T-helper 9 cell (primary cell): ENCODE measurements around the gene ESYT3.
"Not testable (repeated sequence)": the region's sequence is repeated elsewhere in the genome, so short reads cannot be mapped to it uniquely, and the experiment has no call there.

ENCODE experiments used
- DNase-seq: peaks from one replicate; pipeline ENCODE4 v3.0.0-alpha.2; 2020

ESYT3 gene

DNA sequence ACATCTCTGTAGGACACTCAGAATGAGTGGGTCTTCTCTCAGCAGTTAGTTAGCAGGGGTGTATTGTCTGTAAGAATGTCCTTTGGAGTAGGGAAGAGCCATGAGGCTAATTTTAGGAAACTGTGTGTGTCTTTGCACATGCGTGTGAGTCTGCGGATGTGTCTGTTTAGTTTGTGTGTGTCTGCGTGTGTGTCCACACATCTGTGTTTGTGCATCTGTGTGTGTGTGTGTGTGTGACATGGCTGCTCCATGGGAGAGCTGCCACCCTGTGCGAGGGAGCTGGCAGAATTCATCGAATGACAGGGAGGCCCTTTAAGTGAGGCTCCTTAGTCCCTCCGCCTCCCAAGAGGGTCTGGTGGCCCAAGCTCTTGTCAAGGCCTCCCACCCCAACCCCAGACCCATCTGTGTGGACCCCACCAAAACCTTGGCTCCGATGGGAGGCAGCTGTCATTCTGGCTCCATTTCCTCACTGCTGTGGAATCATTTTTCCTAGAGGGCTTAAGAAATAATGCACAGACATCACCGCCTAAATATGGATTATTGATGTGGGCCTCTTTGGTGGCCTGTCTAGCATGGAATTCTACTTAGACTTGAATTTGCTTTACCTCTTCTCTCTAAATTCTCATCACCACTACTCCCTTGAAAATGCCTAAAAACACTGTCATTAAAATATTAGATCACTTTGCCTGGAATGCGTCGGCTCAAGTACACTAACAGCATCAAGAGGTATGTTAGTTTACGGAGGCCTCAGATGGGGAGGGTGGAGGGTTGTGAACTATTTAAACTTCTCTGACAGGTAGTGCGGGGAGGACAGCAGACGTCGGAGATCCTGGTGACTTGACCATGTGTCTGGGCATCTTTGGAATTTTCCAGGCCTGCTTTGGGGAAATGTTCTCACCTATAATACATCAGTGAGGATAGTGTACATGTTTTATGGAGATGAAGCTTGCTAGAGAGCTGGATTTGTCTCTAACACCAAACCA lies 9.4 kb downstream of the ESYT3 start:
- DNase-seq, result no peak

DNA sequence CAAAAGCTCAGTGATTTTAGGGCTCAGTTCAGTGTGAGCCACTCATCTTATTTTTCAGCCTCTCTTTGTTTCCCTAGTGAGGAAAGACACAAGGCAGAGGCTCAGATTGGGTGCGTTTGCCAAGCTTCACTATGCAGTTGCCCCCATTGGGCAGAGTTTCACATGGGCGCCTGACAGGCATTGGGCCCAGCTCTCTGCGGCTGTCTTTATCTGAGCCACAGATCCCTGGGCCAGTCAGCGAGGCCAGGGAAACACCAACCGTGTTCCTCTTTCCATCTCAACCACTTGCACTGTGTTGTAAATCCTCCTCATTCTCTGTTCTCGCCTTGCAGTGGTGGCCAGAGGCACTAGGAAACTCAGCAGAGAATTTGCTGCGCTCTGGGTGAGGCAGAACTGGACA lies 10.8 kb downstream of the ESYT3 start:
- no peak for DNase-seq

DNA sequence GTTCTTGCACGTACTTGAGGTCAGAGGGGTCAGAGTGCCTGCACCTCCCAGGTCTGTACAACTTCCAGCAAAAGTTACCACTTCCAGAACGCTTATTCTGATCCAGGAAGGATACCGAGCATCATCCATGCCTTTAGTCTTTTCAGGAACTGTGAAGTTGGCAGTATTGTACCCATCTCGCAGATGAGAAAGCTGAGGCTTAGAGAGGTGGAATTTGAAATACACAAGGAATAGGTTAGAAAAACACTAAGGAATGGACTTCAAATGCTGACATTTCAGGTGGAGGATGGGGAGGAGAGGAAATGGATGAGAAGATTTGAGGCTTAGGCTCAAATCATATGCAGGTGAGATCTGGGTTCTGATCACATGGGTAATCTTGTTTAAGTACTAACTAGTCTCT lies 11.2 kb downstream of the ESYT3 start:
- DNase-seq, result no peak

DNA sequence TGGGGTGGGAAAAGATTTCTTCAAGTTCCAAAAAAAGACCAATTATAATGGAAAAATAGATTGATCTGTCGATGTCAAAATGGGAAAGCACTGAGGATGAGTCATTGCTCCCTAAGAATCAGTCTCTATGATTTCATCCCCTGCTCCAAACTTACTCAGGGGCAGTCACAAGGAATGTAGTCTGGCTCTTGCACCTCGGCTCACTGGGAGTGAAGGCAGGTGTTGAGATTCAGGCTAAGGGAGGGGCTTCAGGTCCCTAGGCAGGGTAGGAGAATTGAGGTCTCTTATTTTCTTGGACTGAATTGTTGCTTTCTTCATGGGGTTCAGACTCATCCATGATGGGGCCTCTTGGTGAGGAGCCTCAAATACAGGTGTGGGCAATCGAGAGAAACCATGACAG lies 14.2 kb downstream of the ESYT3 start:
- no peak for DNase-seq

DNA sequence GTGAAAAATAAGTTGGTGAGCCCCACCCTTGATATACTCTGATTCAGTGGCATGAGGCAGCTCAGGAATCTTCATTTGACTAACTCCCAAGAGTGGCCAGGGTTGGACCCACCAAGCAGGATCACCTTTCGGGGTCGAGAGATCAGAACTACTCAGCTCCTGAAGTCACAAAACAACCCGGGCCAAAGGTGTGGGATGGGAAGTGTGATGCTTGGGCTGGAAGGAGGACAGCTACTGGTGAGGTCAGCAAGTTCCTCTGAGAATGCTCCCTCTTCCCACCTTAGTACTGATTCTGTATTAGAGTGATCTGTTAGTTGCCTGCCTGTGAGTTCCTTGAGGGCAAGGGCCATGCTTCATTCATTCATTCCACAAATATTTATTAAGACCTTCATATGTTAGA lies 15.1 kb downstream of the ESYT3 start:
- no peak for DNase-seq

DNA sequence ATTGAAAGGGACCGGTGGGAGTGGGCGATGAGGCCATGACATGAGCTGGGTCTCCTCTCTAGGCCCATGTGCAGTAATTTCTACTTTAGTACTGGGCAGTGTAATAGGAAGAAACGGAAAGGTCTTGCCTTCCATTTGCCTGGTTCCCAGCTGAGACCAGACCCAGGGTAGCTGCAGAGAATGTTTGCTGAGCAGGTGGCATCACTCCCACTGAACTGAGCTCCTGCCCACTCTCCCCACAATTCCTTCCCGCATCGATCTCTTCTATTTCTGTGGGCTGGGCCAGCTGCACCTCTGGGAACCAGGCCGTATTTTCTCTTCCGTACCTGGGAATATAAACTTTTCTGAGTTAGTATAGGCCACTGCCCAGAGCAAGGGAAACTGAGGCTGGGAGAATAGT lies 15.8 kb downstream of the ESYT3 start:
- DNase-seq, result no peak

DNA sequence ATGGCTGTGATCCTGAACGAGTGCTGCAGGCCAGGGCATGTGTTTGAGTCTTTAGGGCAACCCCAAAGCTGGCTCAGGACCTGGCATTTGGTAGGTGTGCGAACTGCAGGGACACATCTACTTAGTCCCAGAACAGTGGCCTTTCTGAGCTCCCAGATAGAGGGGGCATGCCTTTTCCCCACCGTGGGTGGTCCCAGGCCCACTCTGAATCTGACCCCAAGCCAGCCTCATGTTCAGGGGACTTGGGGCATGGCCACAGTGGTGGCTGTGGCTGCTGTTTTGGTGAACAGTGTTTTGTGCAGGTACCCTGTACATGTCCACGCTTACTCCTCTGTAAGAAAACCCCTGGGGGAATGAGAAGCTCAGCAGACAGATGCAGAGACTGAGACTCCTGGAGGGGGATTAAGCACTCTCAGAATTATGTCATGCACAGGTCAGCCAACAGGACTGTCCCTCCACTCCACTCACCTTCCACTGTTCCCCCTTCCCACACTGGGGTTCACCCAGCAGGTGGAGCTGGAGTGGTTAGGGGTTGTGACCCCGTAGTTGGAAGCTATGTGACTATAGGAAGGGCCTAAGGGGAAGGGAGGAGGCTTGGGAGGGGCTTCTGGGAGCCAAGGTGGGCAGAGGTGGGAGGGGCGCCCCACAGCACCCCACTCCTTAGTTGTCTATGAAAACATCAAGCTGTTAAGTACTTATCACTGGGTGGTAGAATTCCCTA lies 16.4 kb downstream of the ESYT3 start:
- DNase-seq, result no peak

DNA sequence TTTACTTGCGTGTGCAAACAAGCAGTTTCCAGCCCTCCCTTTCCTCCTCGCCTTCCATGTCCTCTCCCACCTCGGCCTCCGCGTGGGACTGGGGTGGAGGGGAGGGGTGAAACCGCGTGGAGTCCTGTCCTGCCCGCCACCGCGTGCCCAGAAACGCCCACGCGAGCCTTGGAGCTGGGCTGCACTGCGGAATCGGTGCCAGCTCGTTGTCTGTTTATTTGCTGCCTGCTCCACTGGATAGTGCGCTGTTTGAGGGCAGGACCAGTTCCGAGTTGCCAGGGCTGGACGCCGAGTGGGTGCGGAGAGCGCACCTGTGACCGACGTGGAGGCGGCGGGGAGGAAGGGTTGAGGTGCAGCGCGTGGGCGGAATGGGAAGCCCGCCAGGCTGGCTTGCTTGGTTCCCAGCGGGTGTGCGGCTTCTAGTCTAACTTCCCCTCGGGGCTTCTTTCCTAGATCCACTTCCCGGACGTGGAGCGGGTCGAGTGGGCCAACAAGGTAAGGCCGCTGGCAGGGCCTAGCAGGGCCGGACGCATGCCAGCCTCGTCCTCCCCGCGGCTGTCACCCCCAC lies 17.3 kb downstream of the ESYT3 start:
- DNase-seq, result no peak

DNA sequence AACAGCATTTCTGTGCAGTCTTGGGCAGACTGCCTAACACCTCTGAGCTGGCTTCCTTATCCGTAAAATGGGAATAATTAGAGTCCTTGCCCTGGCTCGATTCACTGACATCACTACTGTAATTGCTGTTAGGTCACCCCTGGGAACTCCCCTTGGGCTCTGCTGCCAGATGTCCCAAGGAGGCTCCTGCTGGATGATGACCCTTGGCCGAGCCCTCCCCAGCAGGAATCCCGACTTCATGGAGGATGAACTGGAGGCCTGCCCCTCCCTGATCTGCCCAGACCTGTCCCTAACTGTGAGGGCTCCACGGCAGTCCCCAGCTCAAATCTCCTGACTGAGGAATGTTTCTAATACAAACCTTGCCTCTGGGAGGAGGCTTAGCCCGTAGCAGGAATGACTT lies 18.0 kb downstream of the ESYT3 start:
- no peak for DNase-seq

DNA sequence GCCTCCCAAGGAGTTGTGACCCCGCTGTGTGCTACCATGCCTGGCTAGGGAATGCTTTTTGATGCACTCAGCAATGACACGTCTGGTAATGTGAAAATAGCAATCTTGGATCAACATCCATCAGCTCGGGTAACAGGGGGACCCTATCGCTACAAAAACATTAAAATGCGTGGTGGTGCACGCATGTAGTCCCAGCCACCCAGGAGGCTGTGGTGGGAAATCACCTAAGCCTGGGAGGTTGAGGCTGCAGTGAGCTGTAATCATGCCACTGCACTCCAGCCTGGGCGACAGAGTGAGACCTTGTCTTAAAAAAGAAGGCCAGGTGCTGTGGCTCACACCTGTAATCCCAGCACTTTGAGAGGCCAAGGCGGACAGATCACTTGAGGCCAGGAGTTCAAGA lies 19.5 kb downstream of the ESYT3 start:
- not testable (repeated sequence) for DNase-seq

DNA sequence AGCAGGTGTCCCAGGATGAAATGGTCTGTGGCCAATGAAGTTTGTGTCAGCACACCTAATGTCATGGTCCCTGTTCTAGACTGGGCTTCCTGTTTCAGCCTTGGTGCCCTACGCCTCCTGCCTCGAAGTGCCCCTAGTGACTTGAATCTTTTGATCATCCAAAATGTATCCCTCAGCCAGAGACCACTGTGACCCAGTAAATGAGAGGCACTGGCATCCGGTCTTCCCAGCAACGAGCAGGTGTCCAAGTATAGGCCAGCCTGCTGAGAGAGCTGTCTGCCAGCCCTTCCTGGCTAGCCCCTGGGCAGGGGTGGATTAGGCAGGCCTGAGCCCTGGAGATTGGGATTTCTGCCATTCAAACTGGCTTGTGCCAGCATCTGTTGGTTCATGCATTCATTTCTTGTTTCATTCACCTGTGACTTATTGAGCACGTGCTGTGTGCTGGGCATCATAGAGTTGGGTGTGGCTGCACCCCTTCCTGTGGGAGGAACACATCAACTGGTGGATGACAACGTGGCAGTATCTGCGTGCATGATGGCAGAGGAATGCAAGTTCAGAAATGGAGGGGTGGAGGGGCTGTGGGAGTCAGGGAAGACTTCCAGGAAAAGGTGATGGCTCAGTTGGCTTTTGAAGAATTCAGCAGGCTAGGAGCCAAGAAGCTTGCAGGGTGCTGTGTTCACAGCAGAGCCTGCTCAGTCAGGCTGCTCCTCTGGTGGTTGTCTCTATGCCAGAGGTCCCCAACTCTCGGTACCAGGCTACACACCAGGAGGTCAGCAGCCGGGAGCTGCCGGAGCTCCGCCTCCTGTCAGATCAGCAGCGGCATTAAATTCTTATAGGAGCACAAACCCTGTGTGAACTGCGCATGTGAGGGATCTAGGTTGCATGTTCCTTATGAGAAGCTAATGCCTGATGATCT lies 21.6 kb downstream of the ESYT3 start:
- DNase-seq, result no peak

DNA sequence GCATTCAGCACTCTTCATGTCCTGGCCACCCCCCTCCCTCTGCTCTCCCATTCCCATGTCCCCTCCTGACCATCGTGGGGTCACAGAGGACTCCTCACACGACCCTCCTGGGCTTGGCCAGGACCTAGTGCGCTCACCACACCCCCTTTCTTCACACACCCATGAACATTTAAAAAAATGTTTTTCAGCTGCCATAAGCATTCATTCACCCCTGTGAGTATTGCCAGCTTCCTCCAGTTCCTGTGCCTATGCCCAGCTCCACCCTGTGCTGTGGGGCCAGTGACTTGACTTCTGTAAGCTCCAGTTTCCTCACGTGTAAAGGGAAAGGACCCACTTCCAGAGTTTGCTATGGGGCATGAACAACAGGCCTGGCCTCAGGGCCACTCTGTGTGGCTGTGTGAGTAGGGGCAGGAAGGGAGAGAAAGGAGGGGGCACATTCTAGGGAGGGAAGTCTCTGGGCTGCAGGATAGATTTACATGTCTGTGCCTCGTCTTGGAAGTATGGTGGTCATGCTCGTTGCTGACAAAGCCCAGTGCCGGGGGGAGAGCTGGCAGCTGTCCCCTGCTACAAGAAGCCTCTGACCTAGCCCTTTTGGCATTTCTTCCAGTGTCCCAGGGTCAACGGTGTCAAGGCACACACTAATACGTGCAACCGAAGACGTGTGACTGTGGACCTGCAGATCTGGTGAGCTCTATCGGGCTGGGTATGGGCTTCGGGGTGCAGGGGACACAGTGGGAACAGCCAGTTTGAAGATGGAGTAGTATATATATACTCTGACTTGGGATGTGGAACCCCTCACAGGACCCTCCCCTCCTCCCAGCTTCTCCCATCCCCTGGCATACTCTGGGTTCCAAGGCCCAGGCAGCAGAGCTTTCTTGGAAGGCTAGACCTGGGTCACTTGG lies 22.8 kb downstream of the ESYT3 start:
- DNase-seq, result no peak

DNA sequence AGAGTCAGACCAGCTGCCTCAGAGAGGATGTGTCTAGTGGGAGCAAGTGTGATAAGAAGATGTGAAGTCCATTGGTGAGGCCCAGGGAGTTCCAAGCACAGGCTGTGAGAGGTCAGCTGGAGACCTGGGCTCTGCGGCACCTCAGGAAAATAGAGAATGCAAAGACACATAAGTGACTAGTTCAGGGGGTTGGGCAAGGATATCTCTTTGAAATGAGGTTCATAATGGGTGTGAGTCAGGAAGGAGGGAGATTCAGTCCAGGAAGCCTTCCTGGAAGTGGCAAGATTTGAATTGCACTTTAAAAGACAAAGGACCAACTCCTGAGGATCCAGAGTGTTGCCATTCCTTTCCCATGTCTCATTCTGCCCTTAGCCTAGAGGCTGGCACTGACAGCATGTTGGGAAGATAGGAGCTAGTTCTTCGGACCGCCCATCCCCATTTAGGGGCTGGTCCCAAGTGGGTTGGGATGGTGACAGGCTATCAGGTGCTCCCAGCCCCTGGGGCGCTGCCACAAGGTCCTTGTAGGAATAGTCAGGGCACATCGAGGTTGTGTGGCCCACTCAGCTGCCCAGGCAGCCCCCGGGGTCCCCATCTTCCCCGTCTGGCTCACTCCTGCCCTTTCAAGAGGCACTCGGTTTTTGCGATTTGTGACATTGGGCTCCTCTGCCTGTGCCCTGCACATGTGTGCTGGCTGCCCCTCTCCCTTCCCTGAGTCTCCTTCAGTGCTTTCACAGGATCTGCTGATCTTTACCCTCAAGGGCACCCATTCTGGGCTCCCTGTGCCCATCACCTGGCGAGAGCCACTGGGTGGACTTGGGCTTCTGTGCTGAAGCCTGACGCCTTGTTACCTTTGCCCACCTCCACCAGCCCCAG lies 23.7 kb downstream of the ESYT3 start:
- DNase-seq, result no peak

DNA sequence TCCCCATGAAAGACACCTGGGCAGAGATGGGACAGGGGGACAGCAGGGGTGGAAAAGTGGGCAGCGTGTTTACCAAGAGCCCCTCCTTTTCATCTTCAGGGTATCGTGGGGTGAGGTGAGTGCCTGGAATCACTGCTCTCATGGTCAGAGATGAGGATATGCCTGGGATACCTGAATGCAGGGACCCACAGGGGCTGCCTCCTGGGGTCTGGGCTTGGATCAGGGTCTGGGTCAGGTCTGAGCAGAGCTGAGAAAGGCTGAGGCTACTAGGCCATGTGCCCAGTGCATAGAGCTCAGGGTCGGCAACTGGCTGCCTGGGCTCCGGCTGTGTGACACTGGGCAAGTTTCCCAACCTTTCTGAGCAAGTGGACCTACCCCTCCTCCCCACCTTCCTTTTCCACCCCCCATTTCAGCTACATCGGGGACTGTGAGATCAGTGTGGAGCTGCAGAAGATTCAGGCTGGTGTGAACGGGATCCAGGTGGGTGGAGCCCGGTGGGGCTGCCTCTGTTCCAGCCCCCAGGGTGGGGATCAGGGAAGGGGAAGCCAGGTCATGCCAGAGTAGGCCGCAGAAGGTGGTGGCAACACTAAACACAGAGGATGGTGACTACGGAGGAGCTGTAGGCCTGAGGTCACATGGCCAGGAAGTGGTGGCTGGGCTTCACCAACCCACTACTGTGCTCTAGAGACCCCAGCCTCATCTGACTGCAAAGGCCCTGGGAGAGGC lies 24.5 kb downstream of the ESYT3 start:
- no peak for DNase-seq

DNA sequence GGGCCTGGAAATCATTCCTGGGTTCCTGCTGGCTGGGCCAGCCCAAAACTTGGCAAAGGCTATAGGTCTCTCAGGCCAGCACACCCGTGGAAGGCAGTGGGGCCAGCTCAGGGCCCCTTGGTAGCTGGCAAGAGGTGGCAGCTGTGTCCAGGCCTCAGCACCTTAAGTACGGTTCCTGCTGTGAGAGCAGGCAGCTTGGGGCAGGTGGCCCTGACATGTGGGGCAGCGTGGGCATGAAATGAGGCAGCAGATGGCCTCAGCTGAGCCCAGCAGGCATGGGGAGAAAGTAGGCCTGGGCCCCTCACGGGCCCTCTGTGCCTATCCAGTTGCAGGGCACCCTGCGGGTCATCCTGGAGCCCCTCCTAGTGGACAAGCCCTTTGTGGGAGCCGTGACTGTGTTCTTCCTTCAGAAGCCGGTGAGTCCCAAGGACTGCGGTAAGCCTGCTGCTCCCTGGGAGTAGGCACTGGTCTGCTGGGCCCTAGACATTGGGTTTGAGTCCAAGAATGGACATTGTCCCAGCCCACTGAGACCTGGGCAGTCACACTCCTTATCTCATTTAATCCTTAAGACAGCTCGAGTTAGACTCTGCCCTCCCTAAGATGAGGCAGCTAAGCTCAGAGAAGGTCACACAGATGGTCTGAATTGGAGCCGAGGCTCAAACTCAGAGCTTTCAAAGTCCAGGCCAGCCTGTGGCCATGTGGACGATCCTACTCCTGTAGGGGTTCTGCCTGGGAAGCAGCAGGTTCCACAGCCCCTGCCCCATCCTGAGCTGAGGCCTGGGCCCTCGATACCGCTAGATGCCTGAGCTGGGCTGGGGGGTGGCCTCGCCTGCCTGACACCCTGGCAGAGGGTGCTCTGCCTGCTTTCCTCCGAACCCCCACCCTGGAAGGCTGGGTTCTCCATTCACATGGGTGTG lies 25.5 kb downstream of the ESYT3 start:
- DNase-seq, result no peak

DNA sequence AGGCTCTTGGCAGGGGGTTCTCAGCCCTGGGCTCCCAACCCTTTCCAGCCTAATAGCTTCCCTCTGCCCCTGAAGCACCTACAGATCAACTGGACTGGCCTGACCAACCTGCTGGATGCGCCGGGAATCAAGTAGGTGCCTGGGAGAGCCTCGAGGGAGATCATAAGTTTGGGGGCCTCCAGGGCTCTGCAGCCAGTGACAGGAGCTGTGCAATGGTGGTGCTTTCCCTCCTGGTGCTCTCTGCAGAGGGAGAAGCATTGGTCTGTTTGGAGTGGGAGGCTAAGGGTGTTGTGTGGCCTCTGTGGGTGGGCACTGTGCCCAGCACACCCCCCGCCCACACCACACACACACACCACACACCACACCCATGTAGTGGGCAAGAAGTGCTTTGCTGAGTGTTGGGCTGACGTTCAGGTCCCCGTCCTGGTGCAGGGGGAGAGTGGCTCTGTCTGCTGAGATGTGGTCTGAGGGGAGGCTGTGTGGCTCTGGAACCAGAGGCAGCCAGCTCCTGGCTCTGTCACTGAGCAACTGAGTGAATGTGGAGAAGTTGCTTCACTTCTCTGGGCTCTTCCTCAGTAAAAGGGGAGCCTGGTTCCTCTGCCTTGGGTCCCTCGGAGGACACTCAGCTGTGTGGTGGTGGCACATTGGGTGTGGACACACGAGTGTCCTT lies 26.3 kb downstream of the ESYT3 start:
- no peak for DNase-seq

DNA sequence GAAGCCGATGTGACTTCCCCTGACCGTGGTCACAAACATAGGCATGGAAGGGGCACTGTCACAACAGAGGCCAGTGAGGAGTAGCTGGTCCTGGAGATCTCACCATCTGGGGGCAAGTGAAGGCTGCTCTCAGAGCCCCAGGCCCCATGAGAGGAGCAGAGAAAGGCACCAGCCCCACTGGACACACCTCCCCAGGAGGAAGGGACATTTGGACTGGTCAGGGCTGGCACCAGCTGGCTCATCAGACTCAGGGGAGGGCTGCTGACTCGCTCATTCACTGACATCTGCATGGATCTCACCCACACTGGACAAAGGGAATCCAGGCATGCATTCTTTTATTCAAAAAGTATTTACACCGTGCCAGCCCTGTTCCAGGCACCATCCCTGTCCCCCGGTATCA lies 26.8 kb downstream of the ESYT3 start:
- no peak for DNase-seq

DNA sequence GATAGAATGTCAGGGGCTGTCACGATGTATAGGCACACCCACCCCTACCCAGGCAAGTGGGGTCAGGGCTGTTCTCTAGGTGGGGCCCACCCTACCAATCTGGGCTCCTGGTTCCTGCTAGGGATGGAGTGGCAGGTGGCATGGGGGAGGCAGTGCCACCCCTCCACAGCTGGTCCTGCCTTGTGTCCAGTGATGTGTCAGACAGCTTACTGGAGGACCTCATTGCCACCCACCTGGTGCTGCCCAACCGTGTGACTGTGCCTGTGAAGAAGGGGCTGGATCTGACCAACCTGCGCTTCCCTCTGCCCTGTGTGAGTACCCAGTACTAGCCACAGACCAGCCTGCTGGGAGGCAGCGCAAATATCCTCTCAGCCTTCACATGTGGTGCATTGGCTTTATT lies 27.5 kb downstream of the ESYT3 start:
- no peak for DNase-seq
